OCI-LY3 (cell line): Measurements from ENCODE around the gene CARD11.

Source experiments
- EZH2phosphoT487 ChIP-seq: fragments of 200-600 bp; shearing (Covaris generic); IDR thresholded peaks from 2 replicates; pipeline ENCODE4 v1.6.1; 2018; ENCODE audit warnings: antibody characterized with exemption, mixed run types, low read depth
- TF ChIP-seq, protein P1 (sequence below): fragments of 200-600, 300-600 bp; sonication (generic); IDR thresholded peaks from 2 replicates; pipeline ENCODE4 v1.5.1; 2014; ENCODE audit warnings: antibody characterized with exemption, low read length, low read depth

DNA sequence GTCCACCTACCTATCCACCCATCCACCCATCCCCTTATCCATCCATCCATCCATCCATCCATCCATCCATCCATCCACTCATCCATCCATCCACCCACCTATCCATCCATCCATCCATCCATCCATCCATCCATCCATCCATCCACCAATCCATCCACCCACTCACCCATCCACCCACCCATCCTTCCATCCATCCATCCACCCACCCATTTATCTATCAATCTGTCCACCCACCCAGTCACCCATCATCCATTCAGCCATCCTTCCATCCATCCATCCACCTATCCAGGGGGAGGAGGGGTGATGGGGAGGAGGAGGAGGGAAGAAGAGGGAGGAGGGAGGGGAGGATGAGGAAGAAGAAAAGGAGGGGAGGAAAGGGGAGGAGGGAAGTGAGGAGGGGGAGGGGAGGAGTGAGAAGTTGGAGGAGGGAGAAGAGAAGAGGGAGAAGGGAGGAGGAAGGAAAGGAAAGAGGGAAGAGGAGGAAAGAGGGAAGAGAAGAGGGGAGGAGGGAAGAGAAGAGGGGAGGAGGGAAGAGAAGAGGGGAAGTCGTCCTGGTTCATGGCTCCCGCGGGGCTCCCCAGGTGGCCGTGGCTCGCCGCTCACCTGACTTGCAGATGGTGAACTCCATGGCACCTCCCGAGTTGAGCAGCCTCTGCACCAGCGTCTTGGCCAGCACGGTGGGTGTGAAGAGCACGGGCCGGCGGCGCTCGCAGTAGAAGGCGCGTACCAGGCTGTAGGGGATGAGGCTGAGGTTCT is 130.8 kb downstream of the CARD11 start:
- TF ChIP-seq, protein P1, sequence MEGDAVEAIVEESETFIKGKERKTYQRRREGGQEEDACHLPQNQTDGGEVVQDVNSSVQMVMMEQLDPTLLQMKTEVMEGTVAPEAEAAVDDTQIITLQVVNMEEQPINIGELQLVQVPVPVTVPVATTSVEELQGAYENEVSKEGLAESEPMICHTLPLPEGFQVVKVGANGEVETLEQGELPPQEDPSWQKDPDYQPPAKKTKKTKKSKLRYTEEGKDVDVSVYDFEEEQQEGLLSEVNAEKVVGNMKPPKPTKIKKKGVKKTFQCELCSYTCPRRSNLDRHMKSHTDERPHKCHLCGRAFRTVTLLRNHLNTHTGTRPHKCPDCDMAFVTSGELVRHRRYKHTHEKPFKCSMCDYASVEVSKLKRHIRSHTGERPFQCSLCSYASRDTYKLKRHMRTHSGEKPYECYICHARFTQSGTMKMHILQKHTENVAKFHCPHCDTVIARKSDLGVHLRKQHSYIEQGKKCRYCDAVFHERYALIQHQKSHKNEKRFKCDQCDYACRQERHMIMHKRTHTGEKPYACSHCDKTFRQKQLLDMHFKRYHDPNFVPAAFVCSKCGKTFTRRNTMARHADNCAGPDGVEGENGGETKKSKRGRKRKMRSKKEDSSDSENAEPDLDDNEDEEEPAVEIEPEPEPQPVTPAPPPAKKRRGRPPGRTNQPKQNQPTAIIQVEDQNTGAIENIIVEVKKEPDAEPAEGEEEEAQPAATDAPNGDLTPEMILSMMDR: no peak
- TF ChIP-seq EZH2phosphoT487: no peak
